Activated CD4-positive, alpha-beta T cell treated with anti-CD3 and anti-CD28 coated beads for 36 hours (primary cell): Measurements from ENCODE around the gene P3H2. TPM values are rescaled to one million over a fixed set of nuclear protein-coding genes. Genes with fewer than 3 reads are reported as not detected.
A peak's percentile ranks its signal among the peaks of the same experiment; 100 is the strongest.
"Not testable (repeated sequence)": the region's sequence is repeated elsewhere in the genome, so short reads cannot be mapped to it uniquely, and the experiment has no call there.

Source experiments
- ATAC-seq: fragments of 200-7000 bp; cut with Tn5 transposase; one replicate; pipeline ENCODE4 v1.10.0; 2021; ENCODE audit warnings: mild to moderate bottlenecking, moderate library complexity
- CTCF ChIA-PET: fragments of 350-600 bp; sonication (Branson Sonifier 250); formaldehyde crosslinking; loops from one replicate; lab custom pipeline; 2021; ENCODE audit warnings: antibody characterized with exemption; lab: Charles Lee
- POLR2A ChIA-PET: fragments of 350-600 bp; sonication (Branson Sonifier 250); formaldehyde crosslinking; loops from one replicate; lab custom pipeline; 2021; ENCODE audit warnings: antibody characterized with exemption, inconsistent platforms; lab: Charles Lee
- DNase-seq: peaks from one replicate; pipeline ENCODE4 v3.0.0-alpha.2; 2020
- H3K27ac Mint-ChIP-seq: one replicate; pipeline ENCODE4 v1.8.0; 2021; ENCODE audit warnings: mixed read lengths
- H3K27me3 Mint-ChIP-seq: one replicate; pipeline ENCODE4 v1.8.0; 2021; ENCODE audit warnings: mixed read lengths
- H3K36me3 Mint-ChIP-seq: one replicate; pipeline ENCODE4 v1.8.0; 2021; ENCODE audit warnings: low read depth, mixed read lengths
- H3K4me1 Mint-ChIP-seq: one replicate; pipeline ENCODE4 v1.8.0; 2021; ENCODE audit warnings: mixed read lengths
- H3K4me3 Mint-ChIP-seq: one replicate; pipeline ENCODE4 v1.8.0; 2021; ENCODE audit warnings: mild to moderate bottlenecking, moderate library complexity, mixed read lengths
- H3K9me3 Mint-ChIP-seq: one replicate; pipeline ENCODE4 v1.8.0; 2021; ENCODE audit warnings: low read depth, mixed read lengths
- intact Hi-C, 2 experiments: fragments of 100-400 bp; cut with DNase I in 1 of 2; cut with micrococcal nuclease in 1 of 2; formaldehyde crosslinking; loops; one replicate each; pipeline versions ENCODE4 v1.14.2 to v1.15.1; 2022 to 2024; cut with DNase I, micrococcal nuclease
- total RNA-seq, 2 experiments: library from RNA; stranded (reverse); gene quantifications; one replicate each; pipeline ENCODE4 v1.2.3, GENCODE V29; 2021

P3H2 gene, protein sequence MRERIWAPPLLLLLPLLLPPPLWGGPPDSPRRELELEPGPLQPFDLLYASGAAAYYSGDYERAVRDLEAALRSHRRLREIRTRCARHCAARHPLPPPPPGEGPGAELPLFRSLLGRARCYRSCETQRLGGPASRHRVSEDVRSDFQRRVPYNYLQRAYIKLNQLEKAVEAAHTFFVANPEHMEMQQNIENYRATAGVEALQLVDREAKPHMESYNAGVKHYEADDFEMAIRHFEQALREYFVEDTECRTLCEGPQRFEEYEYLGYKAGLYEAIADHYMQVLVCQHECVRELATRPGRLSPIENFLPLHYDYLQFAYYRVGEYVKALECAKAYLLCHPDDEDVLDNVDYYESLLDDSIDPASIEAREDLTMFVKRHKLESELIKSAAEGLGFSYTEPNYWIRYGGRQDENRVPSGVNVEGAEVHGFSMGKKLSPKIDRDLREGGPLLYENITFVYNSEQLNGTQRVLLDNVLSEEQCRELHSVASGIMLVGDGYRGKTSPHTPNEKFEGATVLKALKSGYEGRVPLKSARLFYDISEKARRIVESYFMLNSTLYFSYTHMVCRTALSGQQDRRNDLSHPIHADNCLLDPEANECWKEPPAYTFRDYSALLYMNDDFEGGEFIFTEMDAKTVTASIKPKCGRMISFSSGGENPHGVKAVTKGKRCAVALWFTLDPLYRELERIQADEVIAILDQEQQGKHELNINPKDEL
- not detected for total RNA-seq

DNA sequence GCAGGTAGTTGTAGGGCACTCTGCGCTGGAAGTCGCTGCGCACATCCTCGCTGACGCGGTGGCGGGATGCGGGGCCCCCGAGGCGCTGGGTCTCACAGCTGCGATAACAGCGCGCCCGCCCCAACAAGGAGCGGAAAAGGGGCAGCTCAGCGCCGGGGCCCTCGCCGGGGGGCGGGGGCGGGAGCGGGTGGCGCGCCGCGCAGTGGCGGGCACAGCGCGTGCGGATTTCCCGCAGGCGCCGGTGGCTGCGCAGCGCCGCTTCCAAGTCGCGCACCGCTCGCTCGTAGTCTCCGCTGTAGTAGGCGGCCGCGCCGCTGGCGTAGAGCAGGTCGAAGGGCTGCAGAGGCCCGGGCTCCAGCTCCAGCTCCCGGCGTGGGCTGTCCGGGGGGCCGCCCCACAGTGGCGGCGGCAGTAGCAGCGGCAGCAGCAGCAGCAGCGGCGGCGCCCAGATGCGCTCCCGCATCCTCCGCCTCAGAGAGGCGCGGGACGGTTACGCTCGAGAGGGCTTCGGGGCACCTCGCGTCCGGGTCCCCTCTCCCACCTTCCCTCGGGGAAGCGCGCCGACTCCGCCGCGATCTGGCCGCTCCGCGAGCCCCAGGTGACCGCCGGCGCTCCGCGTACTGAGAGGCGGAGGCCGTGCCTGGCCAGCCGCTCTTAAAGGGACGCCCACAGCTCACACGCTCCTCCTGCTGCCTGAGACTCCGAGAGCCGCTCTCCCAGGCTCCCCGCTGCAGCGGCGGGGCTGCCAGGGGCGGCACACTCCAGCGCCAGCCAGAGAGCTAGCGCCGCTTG lies at the start of gene P3H2:
P3H2 (minus strand) TSS at position 629 of the 792 bp plus-strand sequence; CDS start at position 463, 166 bp downstream.
- peak; percentile 83 for ATAC-seq
- Mint-ChIP-seq H3K27ac (no peak within 1 kb of the TSS), H3K4me3 (peak within 1 kb of the TSS; percentile 43), H3K27me3 (peaks cover 52% of the 10 kb centered on the region), H3K9me3 (no peaks in the 10 kb centered on the region), H3K36me3 (no peaks in the 10 kb centered on the region), H3K4me1 (peaks cover 5% of the 10 kb centered on the region)
- intact Hi-C loops, result no loop called here
- CTCF ChIA-PET, result interaction anchor here (0.7 to 2.1 kb wide), 2 partner anchors 14 to 305 kb away, joined by 3 to 6 read pairs; no protein-coding TSS in a partner anchor
- POLR2A ChIA-PET, result no interaction called here
- DNase-seq, result peak; percentile 59

DNA sequence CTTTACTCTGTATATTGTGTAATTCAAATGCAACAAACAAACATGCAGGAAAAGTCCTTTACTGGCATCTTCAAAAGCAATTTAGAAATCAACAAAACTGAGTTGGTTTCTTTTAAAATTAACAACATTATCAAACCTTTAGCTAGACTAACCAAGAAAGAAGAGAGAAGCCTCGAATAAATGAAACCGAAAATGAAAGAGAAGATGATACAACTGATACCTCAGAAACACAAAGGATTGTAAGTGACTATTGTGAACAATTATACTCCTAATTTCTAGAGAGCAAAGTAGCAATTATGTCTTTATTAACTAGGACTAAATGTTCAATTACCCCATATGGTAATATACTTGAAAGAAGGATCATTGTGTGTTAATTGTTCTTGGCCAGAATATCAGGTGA lies 49.2 kb upstream of the P3H2 start:
- no peak for ATAC-seq
- Mint-ChIP-seq H3K27me3 (peaks cover 5% of the 10 kb centered on the region), H3K4me1 (peaks cover 4% of the 10 kb centered on the region), H3K27ac (no peak overlapping the region), H3K36me3 (no peaks in the 10 kb centered on the region), H3K4me3 (no peak overlapping the region), H3K9me3 (no peaks in the 10 kb centered on the region)
- ChIA-PET POLR2A (no interaction called here), CTCF (no interaction called here)
- no peak for DNase-seq
- intact Hi-C loops, result no loop called here

DNA sequence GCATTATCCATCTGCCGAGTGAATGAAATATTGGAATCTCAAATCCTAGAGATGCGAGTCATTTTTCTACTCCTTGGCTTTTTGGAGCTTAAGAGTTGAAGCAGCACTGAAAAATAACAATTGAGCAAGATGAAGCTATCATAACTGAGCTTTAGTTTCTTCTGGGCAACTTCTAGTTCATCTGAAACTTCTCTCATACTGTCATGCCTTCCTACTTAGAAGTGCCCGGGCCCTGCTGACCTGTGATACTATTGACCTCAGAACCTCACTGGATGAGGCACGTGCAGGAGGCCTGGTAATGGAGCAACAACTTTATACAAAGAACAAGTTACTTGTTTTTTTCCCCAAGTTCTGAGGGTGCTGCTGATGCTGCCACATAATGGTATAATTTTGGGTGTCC lies 48.5 kb upstream of the P3H2 start:
- Mint-ChIP-seq H3K4me3 (no peak overlapping the region), H3K4me1 (peaks cover 4% of the 10 kb centered on the region), H3K27me3 (peaks cover 5% of the 10 kb centered on the region), H3K9me3 (no peaks in the 10 kb centered on the region), H3K36me3 (no peaks in the 10 kb centered on the region), H3K27ac (no peak overlapping the region)
- DNase-seq (no peak), ATAC-seq (no peak)
- ChIA-PET CTCF (interaction anchor here (0.7 to 1.1 kb wide), 3 partner anchors 16 to 202 kb away, joined by 3 to 5 read pairs (median 4); no protein-coding TSS in a partner anchor), POLR2A (no interaction called here)
- intact Hi-C loops, result no loop called here

DNA sequence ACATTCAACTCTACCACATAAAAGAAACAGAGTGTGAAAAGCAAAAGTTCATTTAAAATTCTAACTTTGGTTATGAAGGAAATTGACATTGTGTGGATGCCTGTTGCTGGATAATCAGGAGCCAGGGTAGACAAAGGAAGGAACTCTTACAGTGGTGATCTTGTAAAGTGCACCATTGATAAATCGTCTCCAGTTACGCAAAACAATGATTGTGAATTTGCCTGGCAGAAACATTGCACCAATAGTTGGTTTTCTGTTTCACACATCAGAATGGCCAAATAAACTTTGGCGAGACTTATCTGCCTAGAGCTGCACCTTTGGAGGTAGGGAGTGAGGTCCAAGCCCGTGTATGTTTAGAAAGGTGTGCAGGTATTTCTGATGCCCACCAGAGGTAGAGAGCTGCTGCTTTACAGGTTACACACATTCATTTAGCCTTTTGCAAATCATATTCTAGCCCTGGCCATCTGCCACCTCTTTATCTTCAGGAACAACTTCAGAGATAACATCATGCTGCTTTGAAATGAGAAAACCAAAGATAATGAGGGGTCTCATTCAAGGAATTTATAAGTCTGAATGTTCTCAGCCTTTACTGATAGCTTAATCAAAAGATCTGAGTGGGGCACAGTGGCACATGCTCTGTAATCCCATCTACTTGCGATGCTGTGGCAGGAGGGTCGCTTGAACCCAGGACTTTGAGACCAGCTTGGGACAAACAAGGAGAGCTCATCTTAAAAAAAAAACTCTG lies 47.4 kb upstream of the P3H2 start:
- intact Hi-C loops, result no loop called here
- DNase-seq (no peak), ATAC-seq (no peak)
- ChIA-PET CTCF (interaction anchor here (0.6 to 1.1 kb wide), 4 partner anchors 14 to 201 kb away, joined by 3 to 5 read pairs (median 4); no protein-coding TSS in a partner anchor), POLR2A (no interaction called here)
- H3K4me3 Mint-ChIP-seq, result no peak overlapping the region
- H3K36me3 Mint-ChIP-seq, result no peaks in the 10 kb centered on the region
- no peaks in the 10 kb centered on the region for H3K9me3 Mint-ChIP-seq
- H3K27me3 Mint-ChIP-seq, result peaks cover 3% of the 10 kb centered on the region
- H3K4me1 Mint-ChIP-seq, result peaks cover 4% of the 10 kb centered on the region
- H3K27ac Mint-ChIP-seq, result no peak overlapping the region

DNA sequence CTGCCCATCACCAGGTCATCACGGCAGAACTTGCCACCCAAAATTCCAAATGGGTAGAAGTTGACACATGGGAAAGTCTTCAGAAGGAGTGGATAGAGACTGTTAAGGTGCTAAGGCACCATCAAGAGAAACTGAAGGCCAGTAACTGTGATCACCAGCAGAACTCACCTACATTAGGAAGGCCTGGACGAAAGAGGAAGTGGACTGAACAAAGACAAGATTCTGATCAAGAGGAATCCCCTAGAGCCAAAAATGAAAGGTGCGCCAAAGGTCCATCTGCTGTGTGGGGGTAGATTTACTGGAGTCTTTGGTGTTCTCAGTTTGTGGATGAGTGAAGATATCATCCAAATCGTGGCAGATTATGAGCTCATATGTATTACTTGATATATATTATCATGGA lies 46.3 kb upstream of the P3H2 start:
- no peak overlapping the region for H3K4me3 Mint-ChIP-seq
- peaks cover 4% of the 10 kb centered on the region for H3K9me3 Mint-ChIP-seq
- peaks cover 3% of the 10 kb centered on the region for H3K27me3 Mint-ChIP-seq
- DNase-seq (no peak), ATAC-seq (no peak)
- no peak overlapping the region for H3K27ac Mint-ChIP-seq
- POLR2A ChIA-PET, result no interaction called here
- intact Hi-C loops, result no loop called here
- H3K36me3 Mint-ChIP-seq, result no peaks in the 10 kb centered on the region
- CTCF ChIA-PET, result no interaction called here
- H3K4me1 Mint-ChIP-seq, result peaks cover 4% of the 10 kb centered on the region

DNA sequence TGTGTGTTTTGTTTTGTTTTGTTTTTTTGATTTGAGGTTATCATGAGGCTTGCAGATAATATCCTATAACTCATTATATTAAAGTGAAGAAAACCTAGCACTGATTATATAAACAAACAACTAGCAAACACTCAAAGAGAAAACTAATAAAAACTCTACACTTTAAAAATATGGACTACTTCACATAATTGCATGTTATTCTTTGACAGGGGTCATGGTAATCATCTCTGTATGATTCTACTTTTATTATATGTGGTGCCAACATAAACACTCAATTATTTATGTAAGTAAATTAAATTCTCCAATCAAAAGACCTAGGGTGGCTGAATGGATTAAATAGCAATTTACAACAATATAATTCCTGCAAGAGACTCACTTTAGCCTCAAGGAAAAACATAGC lies 44.6 kb upstream of the P3H2 start:
- H3K36me3 Mint-ChIP-seq, result no peaks in the 10 kb centered on the region
- ATAC-seq (no peak), DNase-seq (no peak)
- H3K4me1 Mint-ChIP-seq, result peaks cover 4% of the 10 kb centered on the region
- ChIA-PET POLR2A (no interaction called here), CTCF (no interaction called here)
- intact Hi-C loops, result no loop called here
- H3K4me3 Mint-ChIP-seq, result no peak overlapping the region
- H3K9me3 Mint-ChIP-seq, result peaks cover 4% of the 10 kb centered on the region
- H3K27me3 Mint-ChIP-seq, result peaks cover 3% of the 10 kb centered on the region
- no peak overlapping the region for H3K27ac Mint-ChIP-seq

DNA sequence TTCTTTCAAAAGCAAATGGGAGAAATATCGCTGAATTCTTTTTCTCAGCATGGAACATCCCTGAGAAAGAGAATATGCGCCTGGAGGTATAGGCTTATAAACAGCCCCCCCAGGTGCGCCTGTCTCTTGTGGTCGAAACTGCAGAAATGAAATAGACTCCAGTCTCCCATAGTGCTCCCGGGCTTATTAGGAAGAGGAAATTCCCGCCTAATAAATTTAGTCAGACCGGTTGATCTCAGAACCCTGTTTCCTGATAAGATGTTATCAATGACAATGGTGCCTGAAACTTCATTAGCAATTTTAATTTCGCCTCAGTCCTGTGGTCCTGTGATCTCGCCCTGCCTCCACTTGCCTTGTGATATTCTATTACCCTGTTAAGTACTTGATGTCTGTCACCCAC lies 41.3 kb upstream of the P3H2 start:
- not testable (repeated sequence) for H3K4me3 Mint-ChIP-seq

DNA sequence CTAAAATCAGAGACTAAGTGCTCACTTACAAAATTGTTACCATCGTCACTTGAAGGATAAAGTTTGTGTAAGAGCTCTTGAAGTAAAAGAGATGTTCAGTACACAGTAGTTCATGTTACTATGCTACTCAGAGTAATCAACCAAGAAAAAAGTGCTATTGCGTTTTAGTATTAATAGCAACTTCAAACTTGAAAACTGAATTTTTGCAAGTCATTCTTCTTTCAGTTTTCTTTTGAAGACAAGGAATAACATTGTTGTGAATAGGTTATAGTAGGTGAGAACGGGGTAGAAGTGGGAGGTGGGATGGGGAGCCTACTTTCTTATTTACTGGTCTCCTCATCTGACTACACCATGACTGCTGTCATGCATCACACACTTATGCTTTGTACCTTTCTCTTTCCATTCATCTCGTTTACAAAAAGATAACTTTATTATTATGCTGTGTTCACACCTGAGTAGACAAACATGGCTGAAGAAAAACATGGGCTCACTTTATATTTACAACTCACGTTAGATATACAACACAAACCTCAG lies 39.3 kb upstream of the P3H2 start:
- Mint-ChIP-seq H3K27me3 (peaks cover 3% of the 10 kb centered on the region), H3K4me1 (no peaks in the 10 kb centered on the region), H3K4me3 (no peak overlapping the region), H3K36me3 (no peaks in the 10 kb centered on the region), H3K9me3 (peaks cover 4% of the 10 kb centered on the region), H3K27ac (no peak overlapping the region)
- POLR2A ChIA-PET, result no interaction called here
- DNase-seq, result no peak
- intact Hi-C loops, result no loop called here
- CTCF ChIA-PET, result no interaction called here
- peak; percentile 44 for ATAC-seq

More for the DNA sequence above, 41.3 kb upstream of the P3H2 start:
- DNase-seq, H3K4me1 Mint-ChIP-seq, CTCF ChIA-PET, H3K27ac Mint-ChIP-seq, ATAC-seq, H3K9me3 Mint-ChIP-seq, H3K27me3 Mint-ChIP-seq, H3K36me3 Mint-ChIP-seq, intact Hi-C loops, POLR2A ChIA-PET: not testable (repeated sequence)

DNA sequence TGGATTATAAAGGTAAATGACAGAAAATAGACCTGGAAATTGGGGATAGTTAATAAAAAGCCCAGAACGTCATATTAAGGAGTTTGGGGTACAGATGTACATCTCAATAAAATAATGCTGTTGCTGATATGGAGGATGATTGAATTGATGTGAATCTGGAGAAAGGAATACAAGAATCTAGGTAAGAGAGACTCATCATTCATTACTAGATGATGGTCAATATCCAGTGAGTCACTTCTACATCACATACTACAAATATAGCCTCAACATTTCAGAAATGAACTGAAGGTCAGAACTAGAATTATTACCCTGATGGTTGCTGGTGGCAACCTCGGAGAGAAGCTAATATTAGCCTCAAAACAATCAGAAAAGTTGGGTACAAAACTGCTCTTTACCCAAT lies 37.6 kb upstream of the P3H2 start:
- ChIA-PET POLR2A (no interaction called here), CTCF (no interaction called here)
- H3K4me1 Mint-ChIP-seq, result no peaks in the 10 kb centered on the region
- H3K27me3 Mint-ChIP-seq, result peaks cover 3% of the 10 kb centered on the region
- intact Hi-C loops, result no loop called here
- no peak for DNase-seq
- no peaks in the 10 kb centered on the region for H3K36me3 Mint-ChIP-seq
- no peak for ATAC-seq
- no peak overlapping the region for H3K27ac Mint-ChIP-seq
- peaks cover 4% of the 10 kb centered on the region for H3K9me3 Mint-ChIP-seq
- no peak overlapping the region for H3K4me3 Mint-ChIP-seq

DNA sequence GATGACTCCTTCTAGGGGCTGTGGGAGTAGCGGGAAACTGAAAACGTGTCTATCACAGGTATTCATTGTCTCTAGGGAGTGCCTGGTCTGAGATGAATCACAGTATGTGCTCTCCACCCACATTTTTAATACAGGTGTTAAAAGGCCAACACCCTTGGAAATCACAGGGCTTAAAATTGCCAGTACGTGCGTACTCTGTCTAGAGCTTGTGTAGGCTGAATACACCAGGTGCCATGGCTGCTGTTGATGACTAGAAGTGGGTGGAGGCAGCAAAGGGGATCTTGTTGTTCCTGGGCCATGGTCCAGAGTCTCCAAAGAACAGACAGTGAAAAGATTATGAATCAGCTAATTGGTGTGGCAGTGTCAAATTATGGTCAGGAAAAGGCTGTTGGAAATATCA lies 35.1 kb upstream of the P3H2 start:
- Mint-ChIP-seq H3K4me3 (no peak overlapping the region), H3K27me3 (no peaks in the 10 kb centered on the region), H3K27ac (no peak overlapping the region), H3K9me3 (no peaks in the 10 kb centered on the region), H3K36me3 (no peaks in the 10 kb centered on the region), H3K4me1 (no peaks in the 10 kb centered on the region)
- intact Hi-C loops, result no loop called here
- ATAC-seq (no peak), DNase-seq (no peak)
- ChIA-PET CTCF (no interaction called here), POLR2A (no interaction called here)

DNA sequence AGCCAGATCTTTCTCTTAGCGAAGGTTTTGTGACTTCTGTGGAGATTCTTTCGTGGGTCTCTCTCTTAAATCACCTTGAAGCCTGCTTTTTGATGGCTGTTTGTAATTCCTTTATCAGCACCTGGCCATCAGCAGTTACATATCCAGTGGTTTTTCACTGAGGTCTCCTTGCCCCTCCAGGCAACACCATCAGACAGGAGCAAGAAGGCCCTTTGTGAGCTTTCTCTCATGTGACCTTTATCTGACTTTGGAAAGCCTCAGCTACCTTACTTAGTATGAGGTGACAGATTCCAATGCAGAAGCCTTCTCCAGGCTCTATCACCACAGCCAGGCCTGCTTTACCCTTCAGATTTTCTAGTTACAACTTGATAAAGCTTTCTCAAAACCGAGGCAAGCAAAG lies 30.0 kb upstream of the P3H2 start:
- H3K36me3 Mint-ChIP-seq, result no peaks in the 10 kb centered on the region
- no peak for ATAC-seq
- no peak for DNase-seq
- H3K4me1 Mint-ChIP-seq, result no peaks in the 10 kb centered on the region
- no peaks in the 10 kb centered on the region for H3K27me3 Mint-ChIP-seq
- CTCF ChIA-PET, result no interaction called here
- intact Hi-C loops, result no loop called here
- H3K27ac Mint-ChIP-seq, result no peak overlapping the region
- H3K9me3 Mint-ChIP-seq, result no peaks in the 10 kb centered on the region
- POLR2A ChIA-PET, result no interaction called here
- no peak overlapping the region for H3K4me3 Mint-ChIP-seq
